ENCODE results near the gene SAE1.

DNA sequence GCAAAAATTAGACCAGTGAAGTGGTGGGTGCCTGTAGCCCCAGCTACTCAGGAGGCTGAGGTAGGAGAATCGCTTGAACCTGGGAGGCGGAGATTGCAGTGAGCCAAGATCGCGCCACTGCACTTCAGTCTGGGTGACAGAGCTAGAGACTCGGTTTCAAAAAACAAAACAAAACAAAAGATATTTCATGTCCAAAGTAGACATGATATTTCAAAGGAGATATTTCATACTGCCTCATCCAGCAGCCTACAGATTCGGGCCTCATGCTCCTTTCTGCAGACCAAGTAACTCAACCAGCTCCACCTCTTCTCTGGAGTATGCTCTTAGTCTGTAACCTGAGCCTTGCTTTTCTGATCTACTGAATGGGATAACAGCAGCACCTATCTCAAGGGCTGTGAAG, 32.0 kb upstream of the SAE1 start:
- TF ChIP-seq CTCF (IDR thresholded peaks at IDR 0.05) (no peak), POLR2AphosphoS5 (IDR thresholded peaks at IDR 0.05) (no peak), POLR2A (IDR thresholded peaks at IDR 0.05) (no peak), EP300 (IDR thresholded peaks at IDR 0.05) (no peak)
